Thyroid gland (tissue), 4 donors: Measurements from ENCODE around the gene EGLN2. TPM values are rescaled to one million over a fixed set of nuclear protein-coding genes. Genes with fewer than 3 reads are reported as not detected.
"Not testable (repeated sequence)": the region's sequence is repeated elsewhere in the genome, so short reads cannot be mapped to it uniquely, and the experiment has no call there.

Experiments
- DNase-seq, 2 donors: peaks; one replicate each; pipeline ENCODE4 v3.0.0-alpha.2; 2019
- H3K27ac ChIP-seq, 3 donors: fragments of 200-600 bp; sonication (generic); 1 replicate in 2 of 3; 2 replicates in 1 of 3; pipeline ENCODE4 v1.5.1; 2016 to 2019; ENCODE audit warnings: mild to moderate bottlenecking in 1 of 3, moderate library complexity in 1 of 3
- H3K27me3 ChIP-seq: fragments of 200-600 bp; sonication (generic); one replicate; pipeline ENCODE4 v1.5.1; 2019
- H3K36me3 ChIP-seq, 2 donors: fragments of 200-600 bp; sonication (generic); one replicate each; pipeline ENCODE4 v1.5.1; 2016 to 2019
- H3K4me1 ChIP-seq, 2 donors: fragments of 200-600 bp; sonication (generic); one replicate each; pipeline ENCODE4 v1.5.1; 2017 to 2019
- H3K4me3 ChIP-seq, 3 donors: fragments of 200-600 bp; sonication (generic); replicated peaks in 1 of 3; 1 replicate in 2 of 3; 2 replicates in 1 of 3; pipeline ENCODE4 v1.5.1; 2016; ENCODE audit warnings: mild to moderate bottlenecking in 1 of 3
- H3K9me3 ChIP-seq: fragments of 200-600 bp; sonication (generic); one replicate; pipeline ENCODE4 v1.5.1; 2017
- POLR2A ChIP-seq, 2 donors: fragments of 450-650 bp; IDR thresholded peaks; one replicate each; pipeline ENCODE4 v1.6.1; 2017; ENCODE audit warnings: antibody characterized with exemption in 2 of 2, mild to moderate bottlenecking in 2 of 2, moderate library complexity in 1 of 2
- WGBS, 2 donors: methylation state at CpG; one replicate each; pipeline ENCODE4 v1.1.5; 2017; 5-methylcytosine and 5-hydroxymethylcytosine counted together
- intact Hi-C: fragments of 100-400 bp; cut with DNase I; formaldehyde crosslinking; loops from one replicate; pipeline ENCODE4 v1.15.1; 2023
- total RNA-seq, 4 donors: library from RNA; depleted of rRNA; stranded (reverse); fragments of >200 nt; gene quantifications; one replicate each; pipeline ENCODE4 v1.2.3, GENCODE V29; 2016
- TF ChIP-seq, protein P1 (sequence below), 6 experiments: fragments of 200-600 bp in 3 of 6; fragments of 450-650 bp in 3 of 6; sonication (generic) in 3 of 6; IDR thresholded peaks; one replicate each; pipeline ENCODE4 v1.5.1; 2016 to 2019; ENCODE audit warnings: antibody characterized with exemption in 6 of 6, mild to moderate bottlenecking in 2 of 6, inconsistent platforms in 1 of 6, moderate library complexity in 1 of 6

The EGLN2 gene
- total RNA-seq, 4 donors from 2014 or later: 94.2 to 120 (median 105) TPM

DNA sequence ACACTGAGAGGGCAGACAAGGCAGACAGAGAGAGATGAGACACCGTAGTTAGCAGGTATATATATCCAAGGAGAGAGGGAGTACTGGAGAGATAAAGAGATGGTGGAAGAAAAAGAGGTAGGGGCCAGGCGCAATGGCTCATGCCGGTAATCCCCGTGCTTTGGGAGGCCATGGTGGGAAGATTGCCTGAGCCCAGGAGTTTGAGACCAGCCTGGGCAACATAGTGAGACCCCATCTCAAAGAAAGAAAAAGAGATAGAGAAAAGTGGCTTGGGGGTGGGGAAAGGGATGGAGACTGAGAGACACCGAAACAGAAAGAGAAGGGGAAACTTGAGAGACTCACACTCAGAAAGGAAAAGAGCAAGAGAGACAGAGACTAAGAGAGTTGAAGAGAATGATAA, 18.4 kb upstream of the EGLN2 start:
- Histone ChIP-seq H3K36me3 (peaks cover 0 to 2% of the 10 kb centered on the region in 2 donors), H3K27ac (no peak overlapping the region), H3K4me3 (no peak overlapping the region), H3K4me1 (peaks cover 12 to 14% of the 10 kb centered on the region in 2 donors), H3K27me3 (no peaks in the 10 kb centered on the region), H3K9me3 (no peaks in the 10 kb centered on the region)
- DNase-seq: no peak
- WGBS, 2 donors: 96 to 98% methylated on average over 5 of the region's 5 CpGs
- intact Hi-C loops: no loop called here
- TF ChIP-seq, protein P1, sequence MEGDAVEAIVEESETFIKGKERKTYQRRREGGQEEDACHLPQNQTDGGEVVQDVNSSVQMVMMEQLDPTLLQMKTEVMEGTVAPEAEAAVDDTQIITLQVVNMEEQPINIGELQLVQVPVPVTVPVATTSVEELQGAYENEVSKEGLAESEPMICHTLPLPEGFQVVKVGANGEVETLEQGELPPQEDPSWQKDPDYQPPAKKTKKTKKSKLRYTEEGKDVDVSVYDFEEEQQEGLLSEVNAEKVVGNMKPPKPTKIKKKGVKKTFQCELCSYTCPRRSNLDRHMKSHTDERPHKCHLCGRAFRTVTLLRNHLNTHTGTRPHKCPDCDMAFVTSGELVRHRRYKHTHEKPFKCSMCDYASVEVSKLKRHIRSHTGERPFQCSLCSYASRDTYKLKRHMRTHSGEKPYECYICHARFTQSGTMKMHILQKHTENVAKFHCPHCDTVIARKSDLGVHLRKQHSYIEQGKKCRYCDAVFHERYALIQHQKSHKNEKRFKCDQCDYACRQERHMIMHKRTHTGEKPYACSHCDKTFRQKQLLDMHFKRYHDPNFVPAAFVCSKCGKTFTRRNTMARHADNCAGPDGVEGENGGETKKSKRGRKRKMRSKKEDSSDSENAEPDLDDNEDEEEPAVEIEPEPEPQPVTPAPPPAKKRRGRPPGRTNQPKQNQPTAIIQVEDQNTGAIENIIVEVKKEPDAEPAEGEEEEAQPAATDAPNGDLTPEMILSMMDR (IDR thresholded peaks at IDR 0.05): no peak
- TF ChIP-seq POLR2A (IDR thresholded peaks at IDR 0.05): no peak

DNA sequence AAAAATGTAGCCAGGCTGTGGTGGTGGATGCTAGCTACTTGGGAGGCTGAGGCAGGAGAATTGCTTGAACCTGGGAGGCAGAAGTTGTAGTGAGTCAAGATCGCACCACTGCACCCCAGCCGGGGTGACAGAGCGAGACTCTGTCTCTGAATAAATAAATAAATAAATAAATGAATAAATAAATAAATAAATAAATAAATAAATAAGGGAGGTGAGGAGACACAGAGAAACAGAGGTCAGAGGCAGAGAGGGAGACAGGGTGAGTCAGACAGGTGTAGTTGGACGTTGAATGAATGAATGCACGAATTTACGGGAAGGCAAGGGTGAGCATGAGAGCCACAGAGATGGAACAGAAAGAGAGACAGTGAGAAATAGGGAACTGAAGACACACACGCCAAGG, 17.9 kb upstream of the EGLN2 start:
- 95 to 97% methylated on average over 7 of the region's 7 CpGs for WGBS, 2 donors
- intact Hi-C loops: no loop called here
- no peak for DNase-seq
- H3K27me3 ChIP-seq: no peaks in the 10 kb centered on the region
- H3K4me3 ChIP-seq: no peak overlapping the region
- no peaks in the 10 kb centered on the region for H3K9me3 ChIP-seq
- H3K4me1 ChIP-seq: peaks cover 12 to 14% of the 10 kb centered on the region in 2 donors
- no peak for TF ChIP-seq POLR2A (IDR thresholded peaks at IDR 0.05)
- TF ChIP-seq, protein P1 (IDR thresholded peaks at IDR 0.05): no peak
- no peak overlapping the region for H3K27ac ChIP-seq
- peaks cover 0 to 2% of the 10 kb centered on the region in 2 donors for H3K36me3 ChIP-seq

DNA sequence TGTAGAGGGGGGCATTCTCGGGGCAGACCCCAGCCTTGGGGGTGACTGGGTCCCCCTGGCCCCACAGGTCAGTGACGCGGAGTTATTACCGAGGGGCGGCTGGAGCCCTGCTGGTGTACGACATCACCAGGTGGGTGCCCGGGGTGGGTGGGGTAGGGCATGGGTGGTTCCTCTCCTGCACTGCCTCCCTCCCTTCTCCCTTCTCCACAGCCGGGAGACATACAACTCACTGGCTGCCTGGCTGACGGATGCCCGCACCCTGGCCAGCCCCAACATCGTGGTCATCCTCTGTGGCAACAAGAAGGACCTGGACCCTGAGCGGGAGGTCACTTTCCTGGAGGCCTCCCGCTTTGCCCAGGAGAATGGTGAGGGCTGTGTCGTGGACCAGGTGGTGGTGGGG, 15.3 kb upstream of the EGLN2 start:
- peaks cover 0 to 2% of the 10 kb centered on the region in 2 donors for H3K36me3 ChIP-seq
- intact Hi-C loops: no loop called here
- WGBS, 2 donors: 89 to 92% methylated on average over 8 to 14 of the region's 14 CpGs

DNA sequence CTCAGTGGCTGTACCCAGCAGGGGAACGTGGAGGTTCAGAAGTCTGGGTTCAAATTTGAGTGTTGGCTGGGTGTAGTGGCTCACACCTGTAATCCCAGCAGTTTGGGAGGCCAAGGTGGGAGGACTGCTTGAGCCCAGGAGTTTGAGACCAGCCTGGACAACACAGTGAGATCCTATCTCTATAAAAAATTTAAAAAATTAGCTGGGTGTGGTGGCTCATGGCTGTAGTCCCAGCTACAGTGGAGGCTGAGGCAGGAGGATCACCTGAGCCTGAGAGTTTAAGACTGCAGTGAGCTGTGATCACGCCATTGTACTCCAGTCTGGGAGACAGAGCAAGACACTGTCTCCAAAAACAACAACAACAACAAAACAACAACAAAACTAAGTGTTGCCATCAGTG, 14.8 kb upstream of the EGLN2 start:
- H3K27ac ChIP-seq, H3K4me1 ChIP-seq, intact Hi-C loops, H3K36me3 ChIP-seq, H3K9me3 ChIP-seq, DNase-seq, H3K27me3 ChIP-seq, H3K4me3 ChIP-seq: not testable (repeated sequence)
- 93 to 100% methylated on average over 2 of the region's 2 CpGs for WGBS, 2 donors

More for the DNA sequence above, 15.3 kb upstream of the EGLN2 start:
- no peak for TF ChIP-seq POLR2A (IDR thresholded peaks at IDR 0.05)
- TF ChIP-seq, protein P1 (IDR thresholded peaks at IDR 0.05): no peak
- no peaks in the 10 kb centered on the region for H3K27me3 ChIP-seq
- no peak for DNase-seq
- peaks cover 6 to 7% of the 10 kb centered on the region in 2 donors for H3K4me1 ChIP-seq
- H3K4me3 ChIP-seq: no peak overlapping the region
- H3K27ac ChIP-seq: no peak overlapping the region
- H3K9me3 ChIP-seq: no peaks in the 10 kb centered on the region

DNA sequence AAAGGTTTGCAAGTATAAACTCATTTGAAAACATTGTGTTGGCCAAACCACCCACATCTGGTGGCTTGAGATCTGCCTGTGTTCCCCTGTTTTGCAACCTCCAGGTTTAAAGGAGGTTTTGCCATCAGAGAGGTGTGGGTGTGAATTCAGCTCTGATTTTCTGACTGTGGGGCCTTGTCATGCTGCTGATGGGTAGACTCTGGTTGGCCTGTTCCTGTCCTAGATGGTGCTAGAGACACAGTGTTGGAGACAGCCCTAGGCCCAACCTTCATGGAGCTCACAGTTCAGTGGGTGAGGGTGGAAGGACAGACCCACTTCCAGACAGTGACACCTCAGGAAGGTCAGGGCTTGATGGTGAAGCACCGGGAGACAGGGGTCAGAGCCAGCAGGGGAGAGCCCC, 13.5 kb upstream of the EGLN2 start:
- peaks cover 0 to 3% of the 10 kb centered on the region in 2 donors for H3K4me1 ChIP-seq
- H3K9me3 ChIP-seq: no peaks in the 10 kb centered on the region
- no peak for TF ChIP-seq POLR2A (IDR thresholded peaks at IDR 0.05)
- TF ChIP-seq, protein P1 (IDR thresholded peaks at IDR 0.05): no peak
- no peaks in the 10 kb centered on the region for H3K27me3 ChIP-seq
- H3K36me3 ChIP-seq: peaks cover 0 to 2% of the 10 kb centered on the region in 2 donors
- no peak overlapping the region for H3K4me3 ChIP-seq
- intact Hi-C loops: no loop called here
- 50 to 63% methylated on average over 1 of the region's 1 CpG for WGBS, 2 donors
- no peak overlapping the region for H3K27ac ChIP-seq
- DNase-seq: no peak
